Testis (tissue), 3 donors: ENCODE measurements around the gene NID1. TPM values are rescaled to one million over a fixed set of nuclear protein-coding genes. Genes with fewer than 3 reads are reported as not detected.
A peak's percentile ranks its signal among the peaks of the same experiment; 100 is the strongest.

Experiments used
- DNase-seq: peaks from one replicate; pipeline ENCODE4 v3.0.0-alpha.2; 2019
- H3K27ac ChIP-seq, 2 donors: fragments of 200-600 bp; sonication (generic); one replicate each; pipeline ENCODE4 v1.5.1; 2019
- H3K27me3 ChIP-seq: fragments of 200-600 bp; sonication (generic); one replicate; pipeline ENCODE4 v1.5.1; 2019
- H3K36me3 ChIP-seq: fragments of 200-600 bp; sonication (generic); one replicate; pipeline ENCODE4 v1.5.1; 2017; ENCODE audit warnings: low read depth; ENCODE audit errors: missing control alignments
- H3K4me1 ChIP-seq: fragments of 200-600 bp; sonication (generic); one replicate; pipeline ENCODE4 v1.5.1; 2019
- H3K4me3 ChIP-seq, 2 donors: fragments of 200-600 bp; sonication (generic); one replicate each; pipeline ENCODE4 v1.5.1; 2017 to 2019
- H3K9me3 ChIP-seq: fragments of 200-600 bp; sonication (generic); one replicate; pipeline ENCODE4 v1.5.1; 2017
- CTCF ChIP-seq, 3 experiments: fragments of 450-650 bp in 2 of 3; fragments of 200-600 bp in 1 of 3; sonication (generic) in 1 of 3; IDR thresholded peaks; one replicate each; pipeline ENCODE4 v1.5.1; 2016 to 2019; ENCODE audit warnings: antibody characterized with exemption in 3 of 3, mild to moderate bottlenecking in 2 of 3, moderate library complexity in 1 of 3
- POLR2A ChIP-seq: fragments of 450-650 bp; IDR thresholded peaks from one replicate; pipeline ENCODE4 v1.6.1; 2017; ENCODE audit warnings: antibody characterized with exemption, mild to moderate bottlenecking, moderate library complexity
- WGBS, 2 donors: methylation state at CpG; one replicate each; pipeline ENCODE4 v1.1.5; 2018; 5-methylcytosine and 5-hydroxymethylcytosine counted together
- intact Hi-C: fragments of 100-400 bp; cut with DNase I; formaldehyde crosslinking; loops from one replicate; pipeline ENCODE4 v1.15.1; 2023; ENCODE audit warnings: low total_unique reads
- polyA plus RNA-seq: library from polyadenylated mRNA; stranded (reverse); fragments of 350-450 nt; fragmentation: Illumina TruSeq; extraction: RNeasy Lipid Tissue Mini Kit (QIAGEN cat#74804); gene quantifications from one replicate; pipeline ENCODE4 v1.2.3, GENCODE V29; 2014; ENCODE audit warnings: low read depth, low replicate concordance; ENCODE audit not compliant: insufficient read depth
- total RNA-seq, 2 donors: library from RNA; depleted of rRNA; stranded (reverse); fragments of >200 nt; gene quantifications; one replicate each; pipeline ENCODE4 v1.2.3, GENCODE V29; 2016

NID1 gene
- total and polyA plus RNA-seq, 3 donors from 2014 or later: 18.8 to 36.1 (median 21.0) TPM

- Histone ChIP-seq H3K36me3 (no peaks in the 10 kb centered on the region), H3K9me3 (no peaks in the 10 kb centered on the region), H3K27me3 (no peaks in the 10 kb centered on the region), H3K4me3 (no peak overlapping the region), H3K27ac (peak overlapping the region in 1 of 2 donors; percentile 89), H3K4me1 (peaks cover 36% of the 10 kb centered on the region)
- intact Hi-C loops: no loop called here
- TF ChIP-seq POLR2A (no peak), CTCF (IDR thresholded peaks at IDR 0.05) (no peak)
- DNase-seq: no peak
- 84 to 85% methylated on average over 20 of the region's 20 CpGs for WGBS, 2 donors
Observed at GRCh38 chr1:236020359-236021219, 44.3 kb downstream of the NID1 start.

GRCh38 chr1:236018885-236019453 lies 45.9 kb downstream of the NID1 start:
- DNase-seq: peak; percentile 84
- no peaks in the 10 kb centered on the region for H3K27me3 ChIP-seq
- intact Hi-C loops: no loop called here
- no peaks in the 10 kb centered on the region for H3K9me3 ChIP-seq
- 27 to 30% methylated on average over 5 of the region's 5 CpGs for WGBS, 2 donors
- TF ChIP-seq CTCF (IDR thresholded peaks at IDR 0.05) (no peak), POLR2A (no peak)
- peaks cover 36% of the 10 kb centered on the region for H3K4me1 ChIP-seq
- H3K36me3 ChIP-seq: no peaks in the 10 kb centered on the region
- peak overlapping the region; percentile 53 to 89 for H3K27ac ChIP-seq
- no peak overlapping the region for H3K4me3 ChIP-seq

GRCh38 chr1:236016782-236017400 lies 48.0 kb downstream of the NID1 start:
- H3K4me1 ChIP-seq: peaks cover 36% of the 10 kb centered on the region
- H3K9me3 ChIP-seq: no peaks in the 10 kb centered on the region
- H3K27me3 ChIP-seq: no peaks in the 10 kb centered on the region
- TF ChIP-seq POLR2A (no peak), CTCF (IDR thresholded peaks at IDR 0.05) (no peak)
- no peaks in the 10 kb centered on the region for H3K36me3 ChIP-seq
- no peak for DNase-seq
- no peak overlapping the region for H3K4me3 ChIP-seq
- H3K27ac ChIP-seq: peak overlapping the region; percentile 34 to 89
- WGBS, 2 donors: 80 to 83% methylated on average over 5 of the region's 5 CpGs
- intact Hi-C loops: no loop called here

GRCh38 chr1:236016083-236016482 lies 48.8 kb downstream of the NID1 start:
- H3K4me1 ChIP-seq: peaks cover 34% of the 10 kb centered on the region

More at GRCh38 chr1:236016083-236016482, 48.8 kb downstream of the NID1 start:
- Histone ChIP-seq H3K27ac (peak overlapping the region; percentile 34 to 89), H3K36me3 (no peaks in the 10 kb centered on the region), H3K27me3 (no peaks in the 10 kb centered on the region), H3K9me3 (no peaks in the 10 kb centered on the region), H3K4me3 (no peak overlapping the region)
- peak; percentile 87 for DNase-seq
- TF ChIP-seq CTCF (IDR thresholded peaks at IDR 0.05): no peak
- no peak for TF ChIP-seq POLR2A
- WGBS, 2 donors: 33 to 39% methylated on average over 3 of the region's 3 CpGs
- intact Hi-C loops: no loop called here
